ENCODE data around the gene CD28. TPM values are rescaled to one million over a fixed set of nuclear protein-coding genes. Genes with fewer than 3 reads are reported as not detected.
A peak's percentile ranks its signal among the peaks of the same experiment; 100 is the strongest.

CD28 gene
- total and polyA plus RNA-seq, 2 donors (not counting 3 experiments of a cell fraction or from before 2014, with no cell fraction given) = 0.15 TPM; not detected in 1

DNA sequence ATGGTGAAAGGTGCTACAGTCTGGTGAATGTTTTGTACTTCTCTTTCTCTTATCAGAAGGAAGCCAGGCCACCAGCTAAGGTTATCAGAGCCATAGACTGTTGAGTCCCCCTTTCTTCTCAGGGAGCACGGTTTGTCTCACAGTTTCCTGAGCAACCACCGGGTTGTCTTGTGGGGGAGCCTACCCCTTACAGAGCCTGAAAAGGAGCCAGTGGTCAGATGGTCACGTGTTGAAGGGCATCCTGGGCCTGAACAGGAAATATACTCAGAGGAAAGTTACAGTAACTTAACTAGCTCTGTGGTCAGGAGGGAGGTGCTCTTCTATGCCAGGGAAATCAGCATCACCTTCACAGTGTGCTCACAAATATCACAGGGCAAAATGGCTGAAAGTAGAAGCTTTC, 11.6 kb downstream of the CD28 start:
- H2AFZ ChIP-seq (ENCODE audit: low read depth, low read length) = peak overlapping the region; percentile 71
- no peaks in the 10 kb centered on the region for H3K9me1 ChIP-seq (replicated peaks; ENCODE audit: control insufficient read depth, extremely low read depth, insufficient read depth, low read length)
- H3K9ac ChIP-seq (replicated peaks; ENCODE audit: extremely low read depth, insufficient read depth, low read length) = no peak overlapping the region
- intact Hi-C loops (cut with micrococcal nuclease) (no loop called here), dilution Hi-C loops (cut with MboI; ENCODE audit: extremely low pct_ligation_motif_present, low sequenced_read_pairs) (no loop called here)
- DNase-seq (ENCODE audit: low read depth, low spot score) = peak; percentile 86
- ChIA-PET CTCF (interaction anchor here (0.6 to 1.3 kb wide), 5 partner anchors 20 to 97 kb away, joined by 3 to 4 read pairs (median 3); no protein-coding TSS in a partner anchor), POLR2A (interaction anchor here (0.5 kb wide), 1 partner anchor 38 kb away, joined by 3 read pairs; no protein-coding TSS in a partner anchor)
- BruUV-seq (replicated peaks) = no TSS peak
- no peaks in the 10 kb centered on the region for H3K27me3 ChIP-seq (ENCODE audit: control insufficient read depth in 2 of 2, insufficient read depth in 2 of 2, low read length in 2 of 2)
- no peaks in the 10 kb centered on the region for H4K20me1 ChIP-seq (replicated peaks; ENCODE audit: control insufficient read depth, extremely low read depth, insufficient read depth, low read length)
- H3K4me1 ChIP-seq (ENCODE audit: control insufficient read depth, extremely low read depth, insufficient read depth, low read length) = peaks cover 10% of the 10 kb centered on the region
- no peaks in the 10 kb centered on the region for H3K9me3 ChIP-seq (replicated peaks; ENCODE audit: control insufficient read depth, insufficient read depth, low read length)
- H3K79me2 ChIP-seq (ENCODE audit: control insufficient read depth, insufficient read depth, low read length) = no peaks in the 10 kb centered on the region
- FAIRE-seq = peak; percentile 55
- peak overlapping the region; percentile 9 for H3K4me2 ChIP-seq (ENCODE audit: insufficient read depth, low read length)
- H3K36me3 ChIP-seq (ENCODE audit: control insufficient read depth in 2 of 2, extremely low read depth in 1 of 2, insufficient read depth in 2 of 2, low read length in 2 of 2) = no peaks in the 10 kb centered on the region
- no peak overlapping the region for H3K4me3 ChIP-seq (replicated peaks in 1 of 3; ENCODE audit: insufficient read depth in 1 of 3, low read depth in 1 of 3, low read length in 3 of 3)
- TF ChIP-seq JUN (IDR thresholded peaks at IDR 0.05; ENCODE audit: borderline replicate concordance, insufficient read depth, insufficient read length, low read depth) (no peak), MYC (IDR thresholded peaks at IDR 0.05; ENCODE audit: low read depth, low read length) (no peak), POLR2AphosphoS5 (IDR thresholded peaks at IDR 0.05; ENCODE audit: insufficient read depth, low read depth, low read length) (no peak), GATA2 (IDR thresholded peaks at IDR 0.05; ENCODE audit: insufficient read depth, insufficient read length, low read depth, low read length) (peak; percentile 62), EZH2 (IDR thresholded peaks at IDR 0.05; ENCODE audit: borderline replicate concordance, low read depth, low read length, severe bottlenecking) (no peak), FOS (IDR thresholded peaks at IDR 0.05; ENCODE audit: borderline replicate concordance, insufficient read depth, low read length) (no peak), POLR2A (IDR thresholded peaks at IDR 0.05; ENCODE audit: low read depth, low read length) (no peak)
- TF ChIP-seq, protein P1, sequence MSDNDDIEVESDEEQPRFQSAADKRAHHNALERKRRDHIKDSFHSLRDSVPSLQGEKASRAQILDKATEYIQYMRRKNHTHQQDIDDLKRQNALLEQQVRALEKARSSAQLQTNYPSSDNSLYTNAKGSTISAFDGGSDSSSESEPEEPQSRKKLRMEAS (IDR thresholded peaks at IDR 0.05; ENCODE audit: insufficient read depth, insufficient read length) = peak; percentile 32
- TF ChIP-seq, protein P2, sequence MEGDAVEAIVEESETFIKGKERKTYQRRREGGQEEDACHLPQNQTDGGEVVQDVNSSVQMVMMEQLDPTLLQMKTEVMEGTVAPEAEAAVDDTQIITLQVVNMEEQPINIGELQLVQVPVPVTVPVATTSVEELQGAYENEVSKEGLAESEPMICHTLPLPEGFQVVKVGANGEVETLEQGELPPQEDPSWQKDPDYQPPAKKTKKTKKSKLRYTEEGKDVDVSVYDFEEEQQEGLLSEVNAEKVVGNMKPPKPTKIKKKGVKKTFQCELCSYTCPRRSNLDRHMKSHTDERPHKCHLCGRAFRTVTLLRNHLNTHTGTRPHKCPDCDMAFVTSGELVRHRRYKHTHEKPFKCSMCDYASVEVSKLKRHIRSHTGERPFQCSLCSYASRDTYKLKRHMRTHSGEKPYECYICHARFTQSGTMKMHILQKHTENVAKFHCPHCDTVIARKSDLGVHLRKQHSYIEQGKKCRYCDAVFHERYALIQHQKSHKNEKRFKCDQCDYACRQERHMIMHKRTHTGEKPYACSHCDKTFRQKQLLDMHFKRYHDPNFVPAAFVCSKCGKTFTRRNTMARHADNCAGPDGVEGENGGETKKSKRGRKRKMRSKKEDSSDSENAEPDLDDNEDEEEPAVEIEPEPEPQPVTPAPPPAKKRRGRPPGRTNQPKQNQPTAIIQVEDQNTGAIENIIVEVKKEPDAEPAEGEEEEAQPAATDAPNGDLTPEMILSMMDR (IDR thresholded peaks at IDR 0.05; ENCODE audit: extremely low read depth in 1 of 2, insufficient read depth in 1 of 2, low read depth in 1 of 2, low read length in 2 of 2) = no peak
- no peak overlapping the region for H3K27ac ChIP-seq (ENCODE audit: insufficient read depth, low read depth, low read length)
